ENCODE data around the gene OLA1. TPM values are rescaled to one million over a fixed set of nuclear protein-coding genes. Genes with fewer than 3 reads are reported as not detected.

Gene OLA1
- total and polyA plus RNA-seq, 2 of the 13 experiments (the other 11 are each of a cell fraction or from before 2014, with no cell fraction given) = 153 to 241 TPM

DNA sequence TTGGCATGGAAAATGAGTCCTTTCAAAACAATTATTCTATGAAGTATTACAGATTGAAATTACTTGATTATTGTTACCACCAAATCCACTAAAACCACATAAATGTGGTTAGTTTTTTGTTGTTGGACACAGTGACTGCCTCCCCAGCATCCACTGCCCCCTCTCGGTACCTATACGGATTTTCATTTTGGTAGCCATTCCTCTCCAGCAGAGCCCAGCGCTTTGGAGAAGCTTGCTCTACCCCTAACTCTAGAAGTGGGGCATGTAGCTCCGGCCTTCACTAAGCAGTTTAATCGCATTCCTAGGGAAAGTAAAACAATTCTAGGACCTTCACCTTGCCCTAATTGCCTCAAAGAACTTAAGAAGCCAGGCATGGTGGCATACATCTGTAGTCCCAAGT lies 24.2 kb downstream of the OLA1 start (continued):
- TF ChIP-seq, protein P1, sequence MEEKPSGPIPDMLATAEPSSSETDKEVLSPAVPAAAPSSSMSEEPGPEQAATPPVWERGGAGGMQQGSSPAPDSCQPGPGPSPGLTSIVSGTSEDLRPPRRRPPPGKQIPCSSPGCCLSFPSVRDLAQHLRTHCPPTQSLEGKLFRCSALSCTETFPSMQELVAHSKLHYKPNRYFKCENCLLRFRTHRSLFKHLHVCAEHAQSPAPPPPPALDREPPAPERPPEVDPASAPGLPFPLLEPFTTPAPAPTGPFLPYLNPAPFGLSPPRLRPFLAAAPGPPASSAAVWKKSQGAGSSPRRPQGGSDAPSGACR (CRISPR knock-in tag; IDR thresholded peaks at IDR 0.05) = no peak
- TF ChIP-seq ZNF382 (CRISPR knock-in tag; IDR thresholded peaks at IDR 0.05; ENCODE audit: borderline replicate concordance) = no peak

DNA sequence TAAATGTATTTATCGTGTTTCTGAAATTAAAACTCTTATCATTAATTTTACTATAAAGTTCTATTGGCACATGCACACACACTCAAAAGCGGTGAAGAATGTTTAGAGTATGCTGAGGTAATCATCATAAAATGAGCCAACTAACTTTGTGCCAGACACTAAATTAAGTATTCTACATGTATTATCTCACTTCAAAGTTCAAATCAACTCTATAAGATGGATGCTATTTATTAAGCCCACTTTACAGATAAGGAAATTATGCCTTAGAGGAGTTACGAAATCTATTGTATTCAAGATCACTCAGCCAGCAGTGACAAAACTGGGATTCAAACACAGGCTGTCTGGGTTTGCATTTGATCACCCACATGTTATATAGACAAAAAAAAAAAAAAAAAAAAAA lies 24.9 kb downstream of the OLA1 start:
- ATAC-seq = no peak

More for the DNA sequence above, 24.9 kb downstream of the OLA1 start:
- FAIRE-seq (no peak), DNase-seq (ENCODE audit: low spot score) (no peak)
- ChIA-PET POLR2A (no interaction called here), CTCF (ENCODE audit: low intra/inter-chr PET ratio, low total read pairs) (no interaction called here)
- in situ Hi-C loops (cut with HindIII; ENCODE audit: extremely low pct_ligation_motif_present, low pct_unique_long_range_greater_than_20kb) (no loop called here), intact Hi-C loops (cut with micrococcal nuclease; ENCODE audit: unreplicated experiment) (no loop called here)
- Histone ChIP-seq H3K27ac (ENCODE audit: extremely low read length, insufficient read depth, low read length) (no peak overlapping the region), H3K9ac (ENCODE audit: insufficient read depth, low read depth, low read length) (no peak overlapping the region), H3K27me3 (ENCODE audit: control insufficient read depth in 1 of 2, insufficient read depth in 2 of 2, low read length in 2 of 2) (no peaks in the 10 kb centered on the region), H3K4me2 (ENCODE audit: low read depth, low read length) (no peak overlapping the region), H3K36me3 (replicated peaks in 1 of 2; ENCODE audit: control insufficient read depth in 1 of 2, insufficient read depth in 2 of 2, low read length in 2 of 2) (peaks cover 16 to 74% of the 10 kb centered on the region in 2 experiments), H3K4me1 (ENCODE audit: insufficient read depth, low read length) (no peaks in the 10 kb centered on the region; the same call in 1 of the 2 replicates), H2AFZ (ENCODE audit: low read length) (no peak overlapping the region), H4K20me1 (ENCODE audit: insufficient read depth, low read length) (0 out of 2 replicates have a peak, but pooled peaks cover under 1% of the 10 kb centered on the region), H3K4me3 (replicated peaks in 1 of 3; ENCODE audit: insufficient read depth in 1 of 3, low read depth in 2 of 3, low read length in 3 of 3) (no peak overlapping the region), H3K79me2 (ENCODE audit: insufficient read depth, low read length) (peaks cover 43% of the 10 kb centered on the region), H3K9me3 (ENCODE audit: low read length) (no peaks in the 10 kb centered on the region)
- WGBS (ENCODE audit: low lambda C conversion rate) = 96% methylated on average over 3 of the region's 3 CpGs
- no TSS peak for BruUV-seq (replicated peaks)
- TF ChIP-seq, protein P2, sequence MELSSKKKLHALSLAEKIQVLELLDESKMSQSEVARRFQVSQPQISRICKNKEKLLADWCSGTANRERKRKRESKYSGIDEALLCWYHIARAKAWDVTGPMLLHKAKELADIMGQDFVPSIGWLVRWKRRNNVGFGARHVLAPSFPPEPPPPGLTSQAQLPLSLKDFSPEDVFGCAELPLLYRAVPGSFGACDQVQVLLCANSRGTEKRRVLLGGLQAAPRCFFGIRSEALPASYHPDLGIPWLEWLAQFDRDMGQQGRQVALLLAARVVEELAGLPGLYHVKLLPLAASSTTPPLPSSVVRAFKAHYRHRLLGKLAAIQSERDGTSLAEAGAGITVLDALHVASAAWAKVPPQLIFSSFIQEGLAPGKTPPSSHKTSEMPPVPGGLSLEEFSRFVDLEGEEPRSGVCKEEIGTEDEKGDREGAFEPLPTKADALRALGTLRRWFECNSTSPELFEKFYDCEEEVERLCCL (CRISPR knock-in tag; IDR thresholded peaks at IDR 0.05; ENCODE audit: borderline replicate concordance) = no peak
- TF ChIP-seq GZF1 (CRISPR knock-in tag; IDR thresholded peaks at IDR 0.05) (no peak), CEBPB (IDR thresholded peaks at IDR 0.05; ENCODE audit: borderline replicate concordance, low read depth, low read length) (peak; percentile 24; the same call in 1 of the 2 replicates)

Data from HepG2 (cell line).